Stimulated activated CD8-positive, alpha-beta memory T cell treated with anti-CD3 and anti-CD28 coated beads, Interleukin-7, amount 100 ng/mL, for 24 hours (primary cell): ENCODE data around the gene ZNF726.
"Not testable (repeated sequence)": the region's sequence is repeated elsewhere in the genome, so short reads cannot be mapped to it uniquely, and the experiment has no call there.

Experiments
- DNase-seq: peaks from one replicate; pipeline ENCODE4 v3.0.0-alpha.2; 2020; ENCODE audit warnings: low read depth

The ZNF726 gene

GRCh38 chr19:23914402-23915286 lies at the start of gene ZNF726:
Gene ZNF726 (plus strand): TSS chr19:23914886. CDS start chr19:23914995, 109 bp downstream.
- peak; percentile 66 for DNase-seq

GRCh38 chr19:23867895-23868294 lies 46.8 kb upstream of the ZNF726 start:
- no peak for DNase-seq

GRCh38 chr19:23868630-23869029 lies 46.1 kb upstream of the ZNF726 start:
- DNase-seq: no peak

GRCh38 chr19:23872282-23872919 lies 42.3 kb upstream of the ZNF726 start:
- DNase-seq: no peak

GRCh38 chr19:23876261-23876660 lies 38.4 kb upstream of the ZNF726 start:
- no peak for DNase-seq

GRCh38 chr19:23876756-23877155 lies 37.9 kb upstream of the ZNF726 start:
- DNase-seq: not testable (repeated sequence)

- no peak for DNase-seq
These were observed 32.2 kb upstream of the ZNF726 start for GRCh38 chr19:23882493-23882892.

GRCh38 chr19:23884363-23884762 lies 30.3 kb upstream of the ZNF726 start:
- DNase-seq: no peak

- DNase-seq: no peak
These were observed 27.0 kb upstream of the ZNF726 start for GRCh38 chr19:23887642-23888041.

GRCh38 chr19:23896096-23896495 lies 18.6 kb upstream of the ZNF726 start:
- DNase-seq: not testable (repeated sequence)

- no peak for DNase-seq
These were observed 17.8 kb upstream of the ZNF726 start for GRCh38 chr19:23896912-23897311.

- DNase-seq: no peak
These were observed 13.3 kb upstream of the ZNF726 start for GRCh38 chr19:23901360-23901759.

GRCh38 chr19:23904406-23904805 lies 10.3 kb upstream of the ZNF726 start:
- no peak for DNase-seq

- DNase-seq: no peak
These were observed 8.9 kb upstream of the ZNF726 start for GRCh38 chr19:23905771-23906170.

GRCh38 chr19:23906835-23907234 lies 7.9 kb upstream of the ZNF726 start:
- DNase-seq: no peak

GRCh38 chr19:23908165-23908564 lies 6.5 kb upstream of the ZNF726 start:
- no peak for DNase-seq

GRCh38 chr19:23909222-23909621 lies 5.5 kb upstream of the ZNF726 start:
- no peak for DNase-seq

- DNase-seq: no peak
These were observed 755 bp upstream of the ZNF726 start for GRCh38 chr19:23913931-23914330.

- DNase-seq: no peak
These were observed 2.3 kb downstream of the ZNF726 start for GRCh38 chr19:23916991-23917390.

- DNase-seq: no peak
These were observed 3.2 kb downstream of the ZNF726 start for GRCh38 chr19:23917856-23918255.

GRCh38 chr19:23925285-23925684 lies 10.6 kb downstream of the ZNF726 start:
- no peak for DNase-seq

- DNase-seq: no peak
These were observed 18.2 kb downstream of the ZNF726 start for GRCh38 chr19:23932878-23933277.

GRCh38 chr19:23937031-23937430 lies 22.3 kb downstream of the ZNF726 start:
- not testable (repeated sequence) for DNase-seq
